Left lung (tissue), 14 donors: ENCODE data around the gene SLC4A8. TPM values are rescaled to one million over a fixed set of nuclear protein-coding genes. Genes with fewer than 3 reads are reported as not detected.

Experiments
- ATAC-seq: fragments of 200-7000 bp; cut with Tn5 transposase; one replicate; pipeline ENCODE4 v1.9.1; 2020; ENCODE audit warnings: moderate library complexity
- DNase-seq, 4 donors: peaks; one replicate each; pipeline ENCODE4 v3.0.0-alpha.2; 2013 to 2020
- H3K27ac ChIP-seq, 2 donors: fragments of 200-600 bp; sonication (generic) in 1 of 2; one replicate each; pipeline versions ENCODE4 v1.5.0 to v1.8.0; 2020 to 2021
- H3K27me3 ChIP-seq, 2 donors: fragments of 200-600 bp; sonication (generic) in 1 of 2; one replicate each; pipeline versions ENCODE4 v1.5.0 to v1.8.0; 2020 to 2021
- H3K36me3 ChIP-seq, 2 donors: fragments of 200-600 bp; sonication (generic) in 1 of 2; one replicate each; pipeline versions ENCODE4 v1.5.0 to v1.8.0; 2020 to 2021
- H3K4me1 ChIP-seq, 2 donors: fragments of 200-600 bp; one replicate each; pipeline ENCODE4 v1.8.0; 2021
- H3K4me3 ChIP-seq, 2 donors: fragments of 200-600 bp; sonication (generic) in 1 of 2; one replicate each; pipeline versions ENCODE4 v1.5.0 to v1.8.0; 2020 to 2021; ENCODE audit warnings: mild to moderate bottlenecking in 1 of 2
- H3K9me3 ChIP-seq, 2 donors: fragments of 200-600 bp; sonication (generic) in 1 of 2; one replicate each; pipeline versions ENCODE4 v1.5.0 to v1.8.0; 2020 to 2021
- intact Hi-C, 2 donors: fragments of 100-400 bp; cut with DNase I; formaldehyde crosslinking; loops; one replicate each; pipeline versions ENCODE4 v1.11.2 to v1.14.2; 2022
- long read RNA-seq, 12 donors: library from polyadenylated mRNA in 2 of 12; unstranded in 2 of 12; transcript quantifications; one replicate each; pipeline ENCODE4 v2.0.0 and lab custom pipeline, GENCODE V29; 2019 to 2026
- polyA plus RNA-seq, 6 donors: library from polyadenylated mRNA; unstranded; fragments of 120-200 nt; gene quantifications; one replicate each; pipeline ENCODE4 v1.2.1, GENCODE V29; 2013; ENCODE audit not compliant: insufficient read length in 6 of 6
- total RNA-seq, 2 donors: library from RNA; stranded (reverse); fragmentation: NEBNext Ultra II Directional; extraction: Animal tissue kit (Norgen Biotek cat#: 25700); gene quantifications; one replicate each; pipeline ENCODE4 v1.2.1, GENCODE V29; 2021
- TF ChIP-seq, protein P1 (sequence below), 2 donors: fragments of 200-600 bp; sonication (generic) in 1 of 2; IDR thresholded peaks; one replicate each; pipeline versions ENCODE4 v1.5.0 to v1.8.0; 2021; ENCODE audit warnings: antibody characterized with exemption in 2 of 2
- donor health status: DM: no; HTN: yes; CAD: no.
- donor health status: DM: no; HTN: no; CAD: no.

Gene SLC4A8
- total RNA-seq (1 to 10 TPM; 1.7 to 3.9 TPM), polyA plus RNA-seq (1 to 10 TPM; 1.3 to 2.0 (median 1.7) TPM)
- long read RNA-seq, donor 1: 0 reads
- long read RNA-seq, donor 2: 0 reads
- long read RNA-seq, donor 3: 0 reads
- long read RNA-seq, donor 4: 0 reads
- long read RNA-seq, donor 5: 0 reads
- long read RNA-seq, donor 6: 0 reads
- long read RNA-seq, donor 7: 0 reads
- long read RNA-seq, donor 8: 0 reads
- long read RNA-seq, donor 9: 0 reads
- long read RNA-seq, donor 10, partial matches to known transcripts: 0 of 3 reads
- long read RNA-seq, donor 10, other reads (novel, unspliced or antisense): 3 of 3 reads
- long read RNA-seq, donor 11, full-length matches to known transcripts: 2 of 2 reads
- long read RNA-seq, donor 11, partial matches to known transcripts: 0 of 2 reads
- long read RNA-seq, donor 11, other reads (novel, unspliced or antisense): 0 of 2 reads
- long read RNA-seq, donor 12: 0 reads

DNA sequence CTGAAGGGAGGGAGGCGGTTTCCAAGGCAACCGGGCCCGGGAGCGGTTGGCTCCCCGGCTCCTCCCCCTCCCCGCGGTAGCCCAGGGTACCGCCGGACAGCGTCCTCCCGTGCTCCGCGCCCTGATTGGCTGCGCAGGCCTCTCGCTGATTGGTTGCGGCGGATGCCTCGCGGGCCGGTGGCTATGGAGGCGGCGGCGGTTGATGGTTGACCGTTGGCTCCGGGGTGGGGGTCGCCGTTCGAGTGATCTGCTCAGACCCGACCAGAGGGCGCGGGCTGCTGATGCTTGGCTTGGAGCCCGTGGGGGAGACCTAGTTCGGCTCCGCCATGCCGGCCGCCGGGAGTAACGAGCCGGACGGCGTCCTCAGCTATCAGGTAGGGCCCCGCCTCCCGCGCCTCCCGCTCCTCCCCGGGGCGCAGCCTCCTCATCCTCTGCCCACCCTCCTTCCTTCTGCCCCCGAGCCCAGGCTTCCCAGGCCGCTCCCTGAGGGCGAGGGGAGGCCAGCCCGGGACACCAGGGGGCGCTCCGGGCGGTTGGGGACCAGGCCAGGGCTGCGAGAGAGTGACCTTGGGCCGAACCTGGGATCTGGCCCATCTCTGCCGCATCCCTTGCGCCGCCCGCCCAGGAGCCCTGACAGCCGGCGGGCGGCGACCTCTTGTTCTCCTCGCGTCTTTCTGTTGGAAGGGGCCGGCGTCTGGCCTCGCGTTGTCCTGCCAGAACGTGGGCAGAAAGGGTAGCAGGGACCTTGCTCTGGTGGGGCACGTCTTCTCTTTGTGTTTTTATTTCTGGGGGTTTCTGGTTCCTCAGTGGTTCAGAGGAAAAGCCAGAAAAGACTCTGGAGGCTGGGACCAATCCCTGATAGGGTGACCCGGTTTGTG lies at the start of gene SLC4A8:
Gene SLC4A8, plus strand, starts transcription at position 170 of the 878 bp plus-strand sequence. Its CDS starts 157 bp downstream, at position 327.
- no peak within 1 kb of the TSS for H3K27ac ChIP-seq
- peak within 1 kb of the TSS; percentile 31 to 49 for H3K4me3 ChIP-seq
- DNase-seq: peak; percentile 59 to 91 (median 78)
- H3K9me3 ChIP-seq: no peaks in the 10 kb centered on the region
- H3K36me3 ChIP-seq: no peaks in the 10 kb centered on the region
- H3K27me3 ChIP-seq: peaks cover 4 to 54% of the 10 kb centered on the region in 2 donors
- intact Hi-C loops: loop anchor here in 1 of 2 donors (5.0 kb wide), 1 partner anchor 107 kb away; no protein-coding TSS in a partner anchor
- peak; percentile 92 for ATAC-seq
- TF ChIP-seq, protein P1, sequence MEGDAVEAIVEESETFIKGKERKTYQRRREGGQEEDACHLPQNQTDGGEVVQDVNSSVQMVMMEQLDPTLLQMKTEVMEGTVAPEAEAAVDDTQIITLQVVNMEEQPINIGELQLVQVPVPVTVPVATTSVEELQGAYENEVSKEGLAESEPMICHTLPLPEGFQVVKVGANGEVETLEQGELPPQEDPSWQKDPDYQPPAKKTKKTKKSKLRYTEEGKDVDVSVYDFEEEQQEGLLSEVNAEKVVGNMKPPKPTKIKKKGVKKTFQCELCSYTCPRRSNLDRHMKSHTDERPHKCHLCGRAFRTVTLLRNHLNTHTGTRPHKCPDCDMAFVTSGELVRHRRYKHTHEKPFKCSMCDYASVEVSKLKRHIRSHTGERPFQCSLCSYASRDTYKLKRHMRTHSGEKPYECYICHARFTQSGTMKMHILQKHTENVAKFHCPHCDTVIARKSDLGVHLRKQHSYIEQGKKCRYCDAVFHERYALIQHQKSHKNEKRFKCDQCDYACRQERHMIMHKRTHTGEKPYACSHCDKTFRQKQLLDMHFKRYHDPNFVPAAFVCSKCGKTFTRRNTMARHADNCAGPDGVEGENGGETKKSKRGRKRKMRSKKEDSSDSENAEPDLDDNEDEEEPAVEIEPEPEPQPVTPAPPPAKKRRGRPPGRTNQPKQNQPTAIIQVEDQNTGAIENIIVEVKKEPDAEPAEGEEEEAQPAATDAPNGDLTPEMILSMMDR (IDR thresholded peaks at IDR 0.05): peak; percentile 57 to 66
- peaks cover 0 to 12% of the 10 kb centered on the region in 2 donors for H3K4me1 ChIP-seq

DNA sequence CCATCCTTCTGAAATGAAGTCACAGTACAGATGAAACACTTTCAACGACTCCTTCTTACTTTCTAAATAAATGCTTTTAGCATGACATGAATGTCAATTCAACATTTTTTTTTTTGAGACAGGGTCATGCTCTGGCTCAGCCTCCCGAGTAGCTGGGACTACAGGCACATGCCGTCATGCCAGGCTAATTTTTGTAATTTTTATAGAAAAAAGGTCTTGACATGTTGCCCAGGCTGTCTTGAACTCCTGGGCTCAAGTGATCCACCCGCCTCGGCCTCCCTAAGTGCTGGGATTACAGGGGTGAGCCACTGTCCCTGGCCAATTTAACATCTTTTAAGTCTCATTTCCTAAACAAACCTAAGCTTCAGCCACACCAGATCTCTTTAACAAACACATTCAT lies 49.8 kb upstream of the SLC4A8 start:
- ATAC-seq (no peak), DNase-seq (no peak)
- Histone ChIP-seq H3K9me3 (no peaks in the 10 kb centered on the region), H3K4me1 (no peaks in the 10 kb centered on the region), H3K36me3 (peaks cover 0 to 17% of the 10 kb centered on the region in 2 donors), H3K27ac (no peak overlapping the region), H3K4me3 (no peak overlapping the region), H3K27me3 (no peaks in the 10 kb centered on the region)
- TF ChIP-seq, protein P1 (IDR thresholded peaks at IDR 0.05): no peak
- intact Hi-C loops: no loop called here

DNA sequence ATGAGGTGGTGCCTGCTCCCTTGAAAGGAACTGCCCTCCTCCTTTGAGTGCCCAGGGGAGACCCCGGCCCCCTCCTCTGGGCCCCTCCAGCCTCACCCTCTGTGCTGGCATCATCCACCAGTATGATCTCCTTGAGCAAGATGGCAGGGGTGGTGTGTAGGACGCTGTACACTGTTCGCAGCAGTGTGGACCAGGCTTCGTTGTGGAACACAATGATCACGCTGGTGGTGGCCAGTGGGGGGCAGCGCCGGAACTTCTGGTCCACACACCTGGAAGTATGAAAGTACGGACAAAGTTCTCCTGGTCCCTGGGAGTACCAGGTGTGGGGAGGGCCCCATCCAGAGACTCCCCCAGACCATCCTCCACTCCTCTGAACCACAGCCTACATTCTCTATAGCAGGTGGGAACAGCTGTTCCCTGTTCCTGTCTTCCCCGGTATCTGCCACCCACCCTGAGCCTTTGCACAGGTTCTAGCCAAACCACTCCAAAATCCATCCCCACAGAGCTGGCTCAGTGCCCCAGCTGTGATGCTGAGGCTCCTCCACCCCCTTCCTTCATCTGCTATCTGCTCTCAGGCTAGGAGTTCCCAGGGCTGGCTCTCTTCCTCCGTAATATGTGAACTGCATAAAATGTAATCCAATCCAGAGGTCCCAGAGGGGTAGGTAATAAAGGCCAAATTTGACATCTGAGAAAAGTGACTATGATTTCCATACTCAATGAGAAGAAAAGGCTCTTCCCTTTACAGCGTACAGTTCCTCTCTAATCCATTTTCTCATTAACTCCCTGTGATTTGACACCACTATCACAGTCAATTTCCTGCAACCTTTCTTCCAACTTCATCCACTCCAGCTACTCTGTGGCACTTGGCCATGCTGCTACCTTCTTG lies 47.3 kb upstream of the SLC4A8 start:
- ATAC-seq (no peak), DNase-seq (no peak)
- Histone ChIP-seq H3K4me1 (no peaks in the 10 kb centered on the region), H3K4me3 (no peak overlapping the region), H3K27me3 (no peaks in the 10 kb centered on the region), H3K27ac (no peak overlapping the region), H3K9me3 (no peaks in the 10 kb centered on the region), H3K36me3 (peaks cover 0 to 17% of the 10 kb centered on the region in 2 donors)
- TF ChIP-seq, protein P1 (IDR thresholded peaks at IDR 0.05): no peak
- intact Hi-C loops: no loop called here

DNA sequence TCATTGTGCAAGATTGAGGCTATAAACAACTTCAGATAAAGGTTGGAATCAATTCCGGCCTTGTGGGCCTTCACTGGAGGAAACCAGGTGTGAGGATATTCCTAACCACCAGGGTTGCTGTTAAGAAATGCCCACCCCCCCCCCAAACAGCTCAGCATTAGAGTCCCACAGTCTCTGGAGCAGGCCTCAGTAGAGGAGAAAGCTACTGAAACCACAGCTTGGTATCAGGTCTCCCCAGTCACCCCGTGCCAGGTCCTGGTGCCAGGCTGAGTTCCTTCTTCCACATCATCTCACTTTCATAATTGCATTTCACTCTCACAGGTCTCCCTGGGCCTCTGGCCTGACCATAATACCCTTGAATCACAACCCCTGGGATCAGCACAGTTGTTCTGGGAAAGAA lies 45.9 kb upstream of the SLC4A8 start:
- ATAC-seq (no peak), DNase-seq (no peak)
- Histone ChIP-seq H3K27me3 (no peaks in the 10 kb centered on the region), H3K9me3 (no peaks in the 10 kb centered on the region), H3K4me3 (no peak overlapping the region), H3K4me1 (no peaks in the 10 kb centered on the region), H3K27ac (no peak overlapping the region), H3K36me3 (peaks cover 0 to 17% of the 10 kb centered on the region in 2 donors)
- intact Hi-C loops: no loop called here
- TF ChIP-seq, protein P1 (IDR thresholded peaks at IDR 0.05): no peak
